Muscle of arm (tissue), 12 donors: Measurements from ENCODE around the gene XKR3. TPM values are rescaled to one million over a fixed set of nuclear protein-coding genes. Genes with fewer than 3 reads are reported as not detected.
"Not testable (repeated sequence)": the region's sequence is repeated elsewhere in the genome, so short reads cannot be mapped to it uniquely, and the experiment has no call there.

ENCODE experiments used
- DNase-seq: peaks from one replicate; pipeline ENCODE4 v3.0.0-alpha.2; 2013
- polyA plus RNA-seq, 12 donors: library from polyadenylated mRNA; unstranded; fragments of 120-200 nt; gene quantifications; one replicate each; pipeline ENCODE4 v1.2.1, GENCODE V29; 2013; ENCODE audit not compliant: insufficient read length in 12 of 12

XKR3 gene
- polyA plus RNA-seq, 12 donors: 0.13 TPM; not detected in 11

GRCh38 chr22:16748160-16748929 lies 76.9 kb downstream of the XKR3 start:
- DNase-seq: not testable (repeated sequence)

GRCh38 chr22:16747266-16748159 lies 77.7 kb downstream of the XKR3 start:
- not testable (repeated sequence) for DNase-seq

GRCh38 chr22:16734271-16734670 lies 90.9 kb downstream of the XKR3 start:
- DNase-seq: not testable (repeated sequence)

Other genes with a start within 250 kb of the XKR3 start
- not detected for gene CCT8L2, start 232.6 kb downstream of the XKR3 start, polyA plus RNA-seq
- gene GAB4, start 182.8 kb upstream of the XKR3 start, polyA plus RNA-seq: under 1 TPM in 1 of 12 donors, not detected in 11; 0.07 TPM